Sigmoid colon (tissue), 4 donors: ENCODE data around the gene CCSER1.

ENCODE experiments used
- EP300 ChIP-seq, 4 donors: sonication (generic); formaldehyde crosslinking; IDR thresholded peaks; one replicate each; pipeline ENCODE4 v1.6.1; 2017; ENCODE audit warnings: antibody characterized with exemption in 4 of 4
- POLR2A ChIP-seq, 2 donors: fragments of 450-650 bp; IDR thresholded peaks; one replicate each; pipeline ENCODE4 v1.6.1; 2016; ENCODE audit warnings: antibody characterized with exemption in 2 of 2, mild to moderate bottlenecking in 2 of 2, moderate library complexity in 2 of 2
- POLR2AphosphoS5 ChIP-seq, 4 donors: sonication (generic); formaldehyde crosslinking; IDR thresholded peaks; one replicate each; pipeline ENCODE4 v1.6.1; 2017; ENCODE audit warnings: antibody characterized with exemption in 4 of 4
- TF ChIP-seq, protein P1 (sequence below), 4 experiments: fragments of 450-650 bp in 3 of 4; fragments of 200-600 bp in 1 of 4; IDR thresholded peaks; one replicate each; pipeline ENCODE4 v1.5.1; 2016 to 2019; ENCODE audit warnings: antibody characterized with exemption in 4 of 4, mild to moderate bottlenecking in 3 of 4, moderate library complexity in 2 of 4

DNA sequence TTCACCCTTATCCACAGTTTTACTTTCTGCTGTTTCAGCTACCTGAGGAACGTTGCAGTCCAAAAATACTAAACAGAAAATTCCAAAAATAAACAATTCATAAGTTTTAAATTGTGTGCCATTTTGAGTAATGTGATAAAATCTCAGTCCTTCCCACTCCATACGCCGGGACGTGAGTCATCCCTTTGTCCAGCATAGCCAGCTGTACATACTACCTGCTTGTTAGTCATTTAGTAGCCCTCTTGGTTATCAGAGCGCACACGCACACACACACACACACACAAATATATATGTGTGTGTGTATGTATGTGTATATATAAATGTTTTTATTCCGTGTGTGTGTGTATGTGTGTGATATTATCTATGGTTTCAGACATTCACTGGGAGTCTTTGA lies 4.8 kb upstream of the CCSER1 start:
- TF ChIP-seq, protein P1, sequence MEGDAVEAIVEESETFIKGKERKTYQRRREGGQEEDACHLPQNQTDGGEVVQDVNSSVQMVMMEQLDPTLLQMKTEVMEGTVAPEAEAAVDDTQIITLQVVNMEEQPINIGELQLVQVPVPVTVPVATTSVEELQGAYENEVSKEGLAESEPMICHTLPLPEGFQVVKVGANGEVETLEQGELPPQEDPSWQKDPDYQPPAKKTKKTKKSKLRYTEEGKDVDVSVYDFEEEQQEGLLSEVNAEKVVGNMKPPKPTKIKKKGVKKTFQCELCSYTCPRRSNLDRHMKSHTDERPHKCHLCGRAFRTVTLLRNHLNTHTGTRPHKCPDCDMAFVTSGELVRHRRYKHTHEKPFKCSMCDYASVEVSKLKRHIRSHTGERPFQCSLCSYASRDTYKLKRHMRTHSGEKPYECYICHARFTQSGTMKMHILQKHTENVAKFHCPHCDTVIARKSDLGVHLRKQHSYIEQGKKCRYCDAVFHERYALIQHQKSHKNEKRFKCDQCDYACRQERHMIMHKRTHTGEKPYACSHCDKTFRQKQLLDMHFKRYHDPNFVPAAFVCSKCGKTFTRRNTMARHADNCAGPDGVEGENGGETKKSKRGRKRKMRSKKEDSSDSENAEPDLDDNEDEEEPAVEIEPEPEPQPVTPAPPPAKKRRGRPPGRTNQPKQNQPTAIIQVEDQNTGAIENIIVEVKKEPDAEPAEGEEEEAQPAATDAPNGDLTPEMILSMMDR (IDR thresholded peaks at IDR 0.05) = no peak
- TF ChIP-seq POLR2AphosphoS5 (IDR thresholded peaks at IDR 0.05) (no peak), POLR2A (IDR thresholded peaks at IDR 0.05) (no peak), EP300 (IDR thresholded peaks at IDR 0.05) (no peak)
